GM19467 (cell line): ENCODE data around the gene SLC25A26.
"Not testable (repeated sequence)": the region's sequence is repeated elsewhere in the genome, so short reads cannot be mapped to it uniquely, and the experiment has no call there.

ENCODE experiments used
- ATAC-seq: cut with Tn5 transposase; IDR thresholded peaks from one replicate; pipeline ENCODE4 v1.9.1; 2021; ENCODE audit warnings: mild to moderate bottlenecking, moderate library complexity; ENCODE audit not compliant: unreplicated experiment

Gene SLC25A26

GRCh38 chr3:66406163-66406562, 185.4 kb downstream of the SLC25A26 start:
- ATAC-seq: no peak

- no peak for ATAC-seq
These were observed 186.2 kb downstream of the SLC25A26 start for GRCh38 chr3:66406831-66407610.

GRCh38 chr3:66407611-66408218, 186.9 kb downstream of the SLC25A26 start:
- peak; percentile 83 for ATAC-seq

GRCh38 chr3:66409771-66410754, 189.3 kb downstream of the SLC25A26 start:
- ATAC-seq: no peak

GRCh38 chr3:66410976-66411375, 190.2 kb downstream of the SLC25A26 start:
- no peak for ATAC-seq

- ATAC-seq: no peak
These were observed 190.7 kb downstream of the SLC25A26 start for GRCh38 chr3:66411474-66411873.

GRCh38 chr3:66411961-66412887, 191.4 kb downstream of the SLC25A26 start:
- no peak for ATAC-seq

- ATAC-seq: no peak
These were observed 192.4 kb downstream of the SLC25A26 start for GRCh38 chr3:66413151-66413751.

- no peak for ATAC-seq
These were observed 194.0 kb downstream of the SLC25A26 start for GRCh38 chr3:66414846-66415245.

GRCh38 chr3:66415867-66416428, 195.1 kb downstream of the SLC25A26 start:
- ATAC-seq: no peak

- ATAC-seq: no peak
These were observed 195.9 kb downstream of the SLC25A26 start for GRCh38 chr3:66416556-66417304.

GRCh38 chr3:66418475-66418931, 197.7 kb downstream of the SLC25A26 start:
- ATAC-seq: no peak

- no peak for ATAC-seq
These were observed 198.2 kb downstream of the SLC25A26 start for GRCh38 chr3:66419036-66419435.

GRCh38 chr3:66421144-66421543, 200.3 kb downstream of the SLC25A26 start:
- ATAC-seq: not testable (repeated sequence)

- not testable (repeated sequence) for ATAC-seq
These were observed 201.1 kb downstream of the SLC25A26 start for GRCh38 chr3:66421893-66422292.

- ATAC-seq: no peak
These were observed 203.0 kb downstream of the SLC25A26 start for GRCh38 chr3:66423791-66424190.

- no peak for ATAC-seq
These were observed 204.2 kb downstream of the SLC25A26 start for GRCh38 chr3:66425032-66425431.

- no peak for ATAC-seq
These were observed 204.8 kb downstream of the SLC25A26 start for GRCh38 chr3:66425576-66426114.
